Lung (tissue), 13 donors: ENCODE measurements around the gene PIH1D1. TPM values are rescaled to one million over a fixed set of nuclear protein-coding genes. Genes with fewer than 3 reads are reported as not detected.
A peak's percentile ranks its signal among the peaks of the same experiment; 100 is the strongest.

ENCODE experiments used
- ATAC-seq: fragments of 200-7000 bp; cut with Tn5 transposase; one replicate; pipeline ENCODE4 v1.9.1; 2020; ENCODE audit warnings: moderate number of reproducible peaks; ENCODE audit not compliant: insufficient read depth, low FRiP score
- DNase-seq, 3 donors: peaks; one replicate each; pipeline ENCODE4 v3.0.0-alpha.2; 2013 to 2017
- H3K27ac ChIP-seq, 2 donors: one replicate each; pipeline ENCODE4 v1.5.1; 2013; ENCODE audit warnings: mild to moderate bottlenecking in 2 of 2, moderate library complexity in 2 of 2, control low read depth in 1 of 2, inconsistent platforms in 1 of 2, low read depth in 1 of 2, low read length in 1 of 2
- H3K27me3 ChIP-seq, 3 donors: one replicate each; pipeline ENCODE4 v1.5.1; 2013; ENCODE audit warnings: low read length in 2 of 3; ENCODE audit not compliant: control insufficient read depth in 3 of 3, insufficient read depth in 3 of 3
- H3K36me3 ChIP-seq, 4 donors: one replicate each; pipeline ENCODE4 v1.5.1; 2013; ENCODE audit warnings: low read length in 4 of 4, mild to moderate bottlenecking in 1 of 4, moderate library complexity in 1 of 4; ENCODE audit not compliant: control insufficient read depth in 4 of 4, insufficient read depth in 4 of 4
- H3K4me1 ChIP-seq, 5 donors: one replicate each; pipeline ENCODE4 v1.5.1; 2013; ENCODE audit warnings: low read length in 5 of 5, mild to moderate bottlenecking in 2 of 5, moderate library complexity in 1 of 5; ENCODE audit not compliant: control insufficient read depth in 5 of 5, insufficient read depth in 5 of 5
- H3K4me3 ChIP-seq: one replicate; pipeline ENCODE4 v1.5.1; 2013; ENCODE audit warnings: mild to moderate bottlenecking, control low read depth, moderate library complexity
- H3K9ac ChIP-seq, 2 donors: one replicate each; pipeline ENCODE4 v1.5.1; 2013; ENCODE audit warnings: low read length in 2 of 2, control low read depth in 1 of 2; ENCODE audit not compliant: insufficient read depth in 1 of 2
- H3K9me3 ChIP-seq, 4 donors: one replicate each; pipeline ENCODE4 v1.5.1; 2013; ENCODE audit warnings: low read length in 3 of 4, mild to moderate bottlenecking in 1 of 4, moderate library complexity in 1 of 4; ENCODE audit not compliant: control insufficient read depth in 4 of 4, insufficient read depth in 3 of 4
- WGBS, 2 donors: extraction: QIAGEN DNeasy Blood & Tissue Kit; methylation state at CpG; one replicate each; pipeline ENCODE4 v1.1.7; 2013; 5-methylcytosine and 5-hydroxymethylcytosine counted together
- polyA plus RNA-seq, 2 donors: library from polyadenylated mRNA; stranded (reverse); fragments of 200-250 nt; gene quantifications; one replicate each; pipeline ENCODE4 v1.2.1, GENCODE V29; 2013
- small RNA-seq: library from RNA; depleted of rRNA; stranded (forward); fragments of <200 nt; gene quantifications from one replicate; pipeline ENCODE3, GENCODE V24; 2014; ENCODE audit warnings: low replicate concordance
- total RNA-seq, 2 donors: library from RNA; depleted of rRNA in 1 of 2; stranded (reverse); fragments of >200 nt in 1 of 2; gene quantifications; one replicate each; pipeline ENCODE4 v1.2.1, GENCODE V29; 2014 to 2021
- TF ChIP-seq, protein P1 (sequence below): IDR thresholded peaks from 2 replicates; pipeline ENCODE4 v1.5.1; 2012; ENCODE audit warnings: mild to moderate bottlenecking; ENCODE audit errors: control extremely low read depth, extremely low read depth
- donor health status: control.
- donor health status: control.
- donor health status: Bipolar disorder and iron deficiency.
- donor health status: healthy.
- donor health status: DM: yes; HTN: yes; CAD: no.

The PIH1D1 gene
- total and polyA plus RNA-seq, 4 donors: 63.7 to 66.6 (median 65.8) TPM

DNA sequence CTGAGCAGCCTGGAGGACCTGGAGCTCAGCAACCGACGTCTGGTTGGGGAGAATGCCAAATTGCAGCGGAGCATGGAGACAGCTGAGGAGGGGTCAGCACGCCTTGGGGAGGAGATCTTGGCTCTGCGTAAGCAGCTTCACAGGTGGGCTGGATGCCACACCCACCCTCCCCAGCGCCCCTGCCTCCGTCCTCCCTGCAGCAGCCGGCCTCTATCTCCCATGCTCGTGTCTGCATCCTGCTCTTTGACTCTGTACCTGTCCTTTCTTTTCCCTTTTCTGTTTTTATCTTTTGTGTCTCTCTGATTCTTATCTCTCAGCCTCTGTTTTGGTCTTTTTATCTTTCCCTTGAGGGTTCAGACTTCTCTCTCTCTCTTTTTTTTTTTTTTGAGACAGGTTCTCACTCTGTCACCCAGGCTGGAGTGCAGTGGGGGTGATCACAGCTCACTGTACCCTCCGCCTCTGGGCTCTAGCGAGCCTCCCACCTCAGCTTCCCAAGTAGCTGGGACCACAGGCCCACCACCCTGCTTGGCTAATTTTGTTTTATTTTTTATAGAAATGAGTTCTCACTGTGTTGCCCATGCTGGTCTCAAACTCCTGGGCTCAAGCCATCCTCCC lies 53.5 kb downstream of the PIH1D1 start:
- H3K9me3 ChIP-seq: no peaks in the 10 kb centered on the region
- WGBS, 2 donors: 79 to 82% methylated on average over 11 of the region's 11 CpGs

DNA sequence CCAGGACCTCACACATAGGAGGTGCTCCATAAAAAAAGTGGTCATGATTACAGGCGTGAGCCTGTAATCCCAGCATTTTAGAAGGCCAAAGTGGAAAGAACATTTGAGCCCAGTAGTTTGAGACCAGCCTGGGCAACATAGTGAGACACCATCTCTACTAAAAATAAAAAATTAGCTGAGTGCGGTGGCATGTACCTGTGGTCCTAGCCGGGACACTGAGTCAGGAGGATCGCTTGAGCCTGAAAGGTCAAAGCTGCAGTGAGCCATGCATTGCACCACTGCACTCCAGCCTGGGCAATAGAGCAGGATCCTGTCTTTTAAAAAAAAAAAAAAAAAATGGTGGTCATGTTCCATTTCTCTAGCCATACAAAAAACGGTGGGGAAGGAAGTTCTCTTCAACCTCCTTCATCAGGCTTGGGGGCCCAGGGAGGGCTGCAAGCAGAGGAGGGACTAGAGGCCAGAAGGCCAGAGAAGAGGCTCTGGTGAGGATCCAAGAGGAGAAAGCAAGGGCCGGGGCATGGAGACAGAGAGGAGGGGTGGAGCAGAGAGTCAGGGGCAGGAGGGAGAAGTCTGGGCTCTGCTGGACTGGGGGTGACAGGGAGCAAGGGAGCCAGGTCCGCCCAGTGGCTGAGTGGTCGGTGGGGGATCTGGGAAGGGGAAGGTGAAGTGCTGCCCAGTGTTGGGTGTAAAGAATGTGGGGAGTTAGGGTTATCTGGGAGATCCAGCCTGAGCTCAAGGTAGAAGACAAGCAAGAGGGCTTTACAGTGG lies 54.7 kb downstream of the PIH1D1 start:
- Histone ChIP-seq H3K4me1 (no peaks in the 10 kb centered on the region), H3K4me3 (no peak overlapping the region), H3K36me3 (no peaks in the 10 kb centered on the region), H3K27me3 (peaks cover 0 to 7% (median 3%) of the 10 kb centered on the region in 3 donors), H3K9ac (no peak overlapping the region), H3K27ac (no peak overlapping the region), H3K9me3 (no peaks in the 10 kb centered on the region)
- TF ChIP-seq, protein P1, sequence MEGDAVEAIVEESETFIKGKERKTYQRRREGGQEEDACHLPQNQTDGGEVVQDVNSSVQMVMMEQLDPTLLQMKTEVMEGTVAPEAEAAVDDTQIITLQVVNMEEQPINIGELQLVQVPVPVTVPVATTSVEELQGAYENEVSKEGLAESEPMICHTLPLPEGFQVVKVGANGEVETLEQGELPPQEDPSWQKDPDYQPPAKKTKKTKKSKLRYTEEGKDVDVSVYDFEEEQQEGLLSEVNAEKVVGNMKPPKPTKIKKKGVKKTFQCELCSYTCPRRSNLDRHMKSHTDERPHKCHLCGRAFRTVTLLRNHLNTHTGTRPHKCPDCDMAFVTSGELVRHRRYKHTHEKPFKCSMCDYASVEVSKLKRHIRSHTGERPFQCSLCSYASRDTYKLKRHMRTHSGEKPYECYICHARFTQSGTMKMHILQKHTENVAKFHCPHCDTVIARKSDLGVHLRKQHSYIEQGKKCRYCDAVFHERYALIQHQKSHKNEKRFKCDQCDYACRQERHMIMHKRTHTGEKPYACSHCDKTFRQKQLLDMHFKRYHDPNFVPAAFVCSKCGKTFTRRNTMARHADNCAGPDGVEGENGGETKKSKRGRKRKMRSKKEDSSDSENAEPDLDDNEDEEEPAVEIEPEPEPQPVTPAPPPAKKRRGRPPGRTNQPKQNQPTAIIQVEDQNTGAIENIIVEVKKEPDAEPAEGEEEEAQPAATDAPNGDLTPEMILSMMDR: no peak
- ATAC-seq (no peak), DNase-seq (no peak)
- WGBS, 2 donors: 79 to 80% methylated on average over 8 of the region's 8 CpGs

More for the DNA sequence above, 53.5 kb downstream of the PIH1D1 start:
- ATAC-seq: no peak
- no peak overlapping the region for H3K9ac ChIP-seq
- no peaks in the 10 kb centered on the region for H3K4me1 ChIP-seq
- no peak for DNase-seq
- H3K27me3 ChIP-seq: peaks cover 0 to 7% (median 3%) of the 10 kb centered on the region in 3 donors
- H3K36me3 ChIP-seq: no peaks in the 10 kb centered on the region
- H3K4me3 ChIP-seq: no peak overlapping the region
- TF ChIP-seq, protein P1: no peak
- no peak overlapping the region for H3K27ac ChIP-seq

Small RNAs within 50 kb of the gene (small RNA-seq; reads per million reads assigned to genes)
- gene MIR150: 101 reads per million, percentile 98 among the genes with 10 or more reads in this experiment
- not detected for gene SNORD32A
- not detected for gene SNORD33
- gene SNORD34: not detected
- gene SNORD35A: not detected
- not detected for gene SNORD35B

Other genes with a start within 250 kb of the PIH1D1 start
- 1 to 10 TPM; 1.8 to 2.5 TPM for gene SLC6A16, start 126.6 kb downstream of the PIH1D1 start, total RNA-seq
- 1 to 10 TPM in 1 of 2 donors, under 1 TPM in 1; 0.93 to 2.4 TPM for gene SLC6A16, start 126.6 kb downstream of the PIH1D1 start, polyA plus RNA-seq
- 10 to 100 TPM; 33.9 to 65.1 TPM for gene CD37, start 116.4 kb downstream of the PIH1D1 start, total RNA-seq
- 100 to 1,000 TPM in 1 of 2 donors, 10 to 100 TPM in 1; 37.2 to 154 TPM for gene CD37, start 116.4 kb downstream of the PIH1D1 start, polyA plus RNA-seq
- 10 to 100 TPM; 31.4 to 40.0 TPM for gene TEAD2, start 89.4 kb downstream of the PIH1D1 start, total RNA-seq
- gene TEAD2, start 89.4 kb downstream of the PIH1D1 start, polyA plus RNA-seq: 10 to 100 TPM; 21.9 to 31.5 TPM
- under 1 TPM; 0.85 to 0.95 TPM for gene DKKL1, start 87.9 kb downstream of the PIH1D1 start, total RNA-seq
- under 1 TPM; 0.58 to 0.91 TPM for gene DKKL1, start 87.9 kb downstream of the PIH1D1 start, polyA plus RNA-seq
- gene KASH5, start 63.6 kb downstream of the PIH1D1 start, total RNA-seq: 1 to 10 TPM in 1 of 2 donors, not detected in 1; 2.9 TPM
- 1 to 10 TPM in 1 of 2 donors, under 1 TPM in 1; 0.52 to 1.5 TPM for gene KASH5, start 63.6 kb downstream of the PIH1D1 start, polyA plus RNA-seq
- gene PTH2, start 28.4 kb downstream of the PIH1D1 start, total RNA-seq: not detected
- gene PTH2, start 28.4 kb downstream of the PIH1D1 start, polyA plus RNA-seq: not detected
- gene GFY, start 26.4 kb downstream of the PIH1D1 start, total RNA-seq: not detected
- not detected for gene GFY, start 26.4 kb downstream of the PIH1D1 start, polyA plus RNA-seq
- under 1 TPM; 0.31 to 0.51 TPM for gene SLC17A7, start 10.3 kb downstream of the PIH1D1 start, total RNA-seq
- under 1 TPM; 0.10 to 0.30 TPM for gene SLC17A7, start 10.3 kb downstream of the PIH1D1 start, polyA plus RNA-seq
- gene ALDH16A1, start 1.4 kb upstream of the PIH1D1 start, total RNA-seq: 10 to 100 TPM; 21.1 to 53.3 TPM
- gene ALDH16A1, start 1.4 kb upstream of the PIH1D1 start, polyA plus RNA-seq: 10 to 100 TPM; 36.1 to 38.7 TPM
- 1 to 10 TPM; 2.9 to 8.9 TPM for gene FLT3LG, start 22.4 kb upstream of the PIH1D1 start, total RNA-seq
- 10 to 100 TPM in 1 of 2 donors, 1 to 10 TPM in 1; 9.5 to 15.0 TPM for gene FLT3LG, start 22.4 kb upstream of the PIH1D1 start, polyA plus RNA-seq
- 1,000 to 10,000 TPM; 1,499 to 2,532 TPM for gene RPL13A, start 35.8 kb upstream of the PIH1D1 start, total RNA-seq
- 1,000 to 10,000 TPM; 2,431 to 2,816 TPM for gene RPL13A, start 35.8 kb upstream of the PIH1D1 start, polyA plus RNA-seq
- 1,000 to 10,000 TPM; 1,558 to 1,973 TPM for gene RPS11, start 44.6 kb upstream of the PIH1D1 start, total RNA-seq
- gene RPS11, start 44.6 kb upstream of the PIH1D1 start, polyA plus RNA-seq: 1,000 to 10,000 TPM; 4,071 to 4,654 TPM
- 100 to 1,000 TPM; 184 to 271 TPM for gene FCGRT, start 60.8 kb upstream of the PIH1D1 start, total RNA-seq
- 100 to 1,000 TPM; 233 to 247 TPM for gene FCGRT, start 60.8 kb upstream of the PIH1D1 start, polyA plus RNA-seq
- 10 to 100 TPM; 14.1 to 39.2 TPM for gene RCN3, start 76.2 kb upstream of the PIH1D1 start, total RNA-seq
- gene RCN3, start 76.2 kb upstream of the PIH1D1 start, polyA plus RNA-seq: 10 to 100 TPM; 29.3 to 32.6 TPM
- 10 to 100 TPM; 40.9 to 48.1 TPM for gene NOSIP, start 128.7 kb upstream of the PIH1D1 start, total RNA-seq
- 10 to 100 TPM; 77.1 to 84.2 TPM for gene NOSIP, start 128.7 kb upstream of the PIH1D1 start, polyA plus RNA-seq
- gene PRRG2, start 129.5 kb upstream of the PIH1D1 start, total RNA-seq: 10 to 100 TPM in 1 of 2 donors, 1 to 10 TPM in 1; 5.1 to 11.7 TPM
- 10 to 100 TPM in 1 of 2 donors, 1 to 10 TPM in 1; 9.0 to 10.5 TPM for gene PRRG2, start 129.5 kb upstream of the PIH1D1 start, polyA plus RNA-seq
- 10 to 100 TPM; 18.0 to 32.4 TPM for gene PRR12, start 139.4 kb upstream of the PIH1D1 start, total RNA-seq
- gene PRR12, start 139.4 kb upstream of the PIH1D1 start, polyA plus RNA-seq: 10 to 100 TPM in 1 of 2 donors, 1 to 10 TPM in 1; 7.6 to 15.5 TPM
- 10 to 100 TPM; 26.3 to 71.6 TPM for gene RRAS, start 188.3 kb upstream of the PIH1D1 start, total RNA-seq
- 100 to 1,000 TPM; 140 to 180 TPM for gene RRAS, start 188.3 kb upstream of the PIH1D1 start, polyA plus RNA-seq
- 10 to 100 TPM; 22.5 to 80.2 TPM for gene SCAF1, start 190.4 kb upstream of the PIH1D1 start, total RNA-seq
- gene SCAF1, start 190.4 kb upstream of the PIH1D1 start, polyA plus RNA-seq: 10 to 100 TPM; 24.3 to 26.7 TPM
- gene IRF3, start 214.0 kb upstream of the PIH1D1 start, total RNA-seq: 10 to 100 TPM; 52.8 to 97.3 TPM
- 10 to 100 TPM; 70.7 to 92.2 TPM for gene IRF3, start 214.0 kb upstream of the PIH1D1 start, polyA plus RNA-seq
- gene BCL2L12, start 214.1 kb upstream of the PIH1D1 start, total RNA-seq: 10 to 100 TPM in 1 of 2 donors, 1 to 10 TPM in 1; 3.5 to 26.1 TPM
- gene BCL2L12, start 214.1 kb upstream of the PIH1D1 start, polyA plus RNA-seq: 10 to 100 TPM; 18.3 to 23.5 TPM
- gene PRMT1, start 225.5 kb upstream of the PIH1D1 start, total RNA-seq: 100 to 1,000 TPM; 124 to 130 TPM
- 100 to 1,000 TPM; 122 to 254 TPM for gene PRMT1, start 225.5 kb upstream of the PIH1D1 start, polyA plus RNA-seq
- 1 to 10 TPM in 1 of 2 donors, under 1 TPM in 1; 0.60 to 4.2 TPM for gene ADM5, start 237.8 kb upstream of the PIH1D1 start, total RNA-seq
- gene ADM5, start 237.8 kb upstream of the PIH1D1 start, polyA plus RNA-seq: 1 to 10 TPM; 2.5 to 3.5 TPM
- gene CPT1C, start 239.3 kb upstream of the PIH1D1 start, total RNA-seq: 1 to 10 TPM; 3.6 to 5.9 TPM
- 1 to 10 TPM; 2.7 to 3.4 TPM for gene CPT1C, start 239.3 kb upstream of the PIH1D1 start, polyA plus RNA-seq